CD4-positive, alpha-beta T cell (primary cell): ENCODE results near the gene REEP1. TPM values are rescaled to one million over a fixed set of nuclear protein-coding genes. Genes with fewer than 3 reads are reported as not detected.

Experiments
- ATAC-seq: fragments of 200-7000 bp; cut with Tn5 transposase; one replicate; pipeline ENCODE4 v1.10.0; 2022; ENCODE audit warnings: mild to moderate bottlenecking; ENCODE audit not compliant: poor library complexity
- CTCF ChIA-PET: fragments of 350-600 bp; sonication (Branson Sonifier 250); formaldehyde crosslinking; loops from one replicate; lab custom pipeline; 2021; ENCODE audit warnings: antibody characterized with exemption, inconsistent platforms; lab: Charles Lee
- POLR2A ChIA-PET: fragments of 350-600 bp; sonication (Branson Sonifier 250); formaldehyde crosslinking; loops from one replicate; lab custom pipeline; 2021; ENCODE audit warnings: antibody characterized with exemption, inconsistent platforms; lab: Charles Lee
- DNase-seq, 14 experiments: peaks; one replicate each; pipeline ENCODE4 v3.0.0-alpha.2; 2013 to 2020; ENCODE audit warnings: mixed read lengths in 2 of 14
- H3K27ac ChIP-seq, 2 donors: one replicate each; pipeline versions ENCODE4 v1.5.1 to v1.7.0; 2013; ENCODE audit warnings: low read length in 2 of 2, low read depth in 1 of 2, mild to moderate bottlenecking in 1 of 2
- H3K27me3 ChIP-seq, 2 experiments: 1 replicate in 1 of 2; 2 replicates in 1 of 2; pipeline versions ENCODE4 v1.6.1 to v1.7.0; 2013; ENCODE audit warnings: low read length in 2 of 2, control low read depth in 1 of 2, mild to moderate bottlenecking in 1 of 2, moderate library complexity in 1 of 2; ENCODE audit not compliant: insufficient read depth in 2 of 2, control insufficient read depth in 1 of 2
- H3K36me3 ChIP-seq: one replicate; pipeline ENCODE4 v1.6.1; 2013; ENCODE audit warnings: low read length, control low read depth; ENCODE audit not compliant: insufficient read depth
- H3K4me1 ChIP-seq: one replicate; pipeline ENCODE4 v1.6.1; 2013; ENCODE audit warnings: low read length, control low read depth; ENCODE audit not compliant: insufficient read depth
- H3K4me3 ChIP-seq: one replicate; pipeline ENCODE4 v1.5.1; 2013; ENCODE audit warnings: mild to moderate bottlenecking, low read length, moderate library complexity
- H3K9me3 ChIP-seq, 2 experiments: 1 replicate in 1 of 2; 2 replicates in 1 of 2; pipeline versions ENCODE4 v1.6.1 to v1.7.0; 2013; ENCODE audit warnings: low read length in 2 of 2, mild to moderate bottlenecking in 2 of 2, control low read depth in 1 of 2, moderate library complexity in 1 of 2; ENCODE audit not compliant: control insufficient read depth in 1 of 2, insufficient read depth in 1 of 2
- H3K27ac Mint-ChIP-seq: one replicate; pipeline ENCODE4 v1.8.0; 2020; ENCODE audit warnings: mixed read lengths
- H3K27me3 Mint-ChIP-seq: one replicate; pipeline ENCODE4 v1.8.0; 2021; ENCODE audit warnings: mixed read lengths
- H3K36me3 Mint-ChIP-seq: one replicate; pipeline ENCODE4 v1.8.0; 2021; ENCODE audit warnings: low read depth, mixed read lengths
- H3K4me1 Mint-ChIP-seq: one replicate; pipeline ENCODE4 v1.8.0; 2021; ENCODE audit warnings: low read depth, mixed read lengths
- H3K4me3 Mint-ChIP-seq: one replicate; pipeline ENCODE4 v1.8.0; 2020; ENCODE audit warnings: mild to moderate bottlenecking, mixed read lengths
- H3K9me3 Mint-ChIP-seq: one replicate; pipeline ENCODE4 v1.8.0; 2020; ENCODE audit warnings: mixed read lengths
- intact Hi-C, 2 experiments: fragments of 100-400 bp; cut with DNase I in 1 of 2; cut with micrococcal nuclease in 1 of 2; formaldehyde crosslinking; loops; one replicate each; pipeline versions ENCODE4 v1.15.1 to v1.9.0; 2023 to 2025; cut with DNase I, micrococcal nuclease
- total RNA-seq, 174 experiments: library from RNA in 2 of 174; stranded (reverse) in 2 of 174; gene quantifications; one replicate each; pipeline ENCODE4 v1.2.3 and lab custom pipeline; 2021 to 2026
- TF ChIP-seq, protein P1 (sequence below): fragments of 200-600 bp; IDR thresholded peaks from one replicate; pipeline ENCODE4 v1.8.0; 2022; ENCODE audit warnings: antibody characterized with exemption, mild to moderate bottlenecking

Gene REEP1
- total RNA-seq, 2 experiments from 2014 or later: not detected

DNA sequence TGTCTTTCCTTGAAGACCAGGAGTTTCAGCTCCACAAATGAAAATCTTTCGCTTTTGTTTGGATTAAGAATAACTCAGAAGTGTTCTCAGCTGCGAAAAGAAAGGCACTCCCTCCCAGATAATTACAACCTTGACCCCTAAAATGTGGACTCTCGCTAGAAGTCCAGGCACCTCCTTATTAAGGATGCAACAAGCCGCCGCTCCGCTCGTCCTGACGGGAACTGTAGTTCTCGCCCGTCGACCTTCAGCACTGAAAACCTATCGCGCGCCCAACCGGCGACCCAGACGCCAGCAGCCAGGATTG is 142.7 kb downstream of the REEP1 start:
- ChIA-PET CTCF (interaction anchor here (3.0 kb wide), 1 partner anchor 9 kb away, joined by 14 read pairs; no protein-coding TSS in a partner anchor), POLR2A (interaction anchor here (1.0 to 7.0 kb wide), 7 partner anchors 9 to 1225 kb away, joined by 3 to 80 read pairs (median 4); partner anchors contain the start of genes KDM3A, POLR1A and PTCD3)
- peak overlapping the region; percentile 89 for H3K4me3 Mint-ChIP-seq
- H3K9me3 Mint-ChIP-seq: no peaks in the 10 kb centered on the region
- DNase-seq (no peak), ATAC-seq (no peak)
- intact Hi-C loops: loop anchor here (2.0 to 10.0 kb wide), 6 partner anchors 90 to 1860 kb away; partner anchors contain the start of genes CHMP3 (in 1 of the 2), KDM3A (in 1 of the 2), KRCC1 (in 1 of the 2) and POLR1A (in 1 of the 2)
- peaks cover 40% of the 10 kb centered on the region for H3K36me3 Mint-ChIP-seq
- peaks cover 46% of the 10 kb centered on the region for H3K4me1 ChIP-seq
- H3K9me3 ChIP-seq: no peaks in the 10 kb centered on the region
- H3K4me1 Mint-ChIP-seq: peaks cover 71% of the 10 kb centered on the region
- no peaks in the 10 kb centered on the region for H3K27me3 Mint-ChIP-seq
- no peaks in the 10 kb centered on the region for H3K27me3 ChIP-seq
- TF ChIP-seq, protein P1, sequence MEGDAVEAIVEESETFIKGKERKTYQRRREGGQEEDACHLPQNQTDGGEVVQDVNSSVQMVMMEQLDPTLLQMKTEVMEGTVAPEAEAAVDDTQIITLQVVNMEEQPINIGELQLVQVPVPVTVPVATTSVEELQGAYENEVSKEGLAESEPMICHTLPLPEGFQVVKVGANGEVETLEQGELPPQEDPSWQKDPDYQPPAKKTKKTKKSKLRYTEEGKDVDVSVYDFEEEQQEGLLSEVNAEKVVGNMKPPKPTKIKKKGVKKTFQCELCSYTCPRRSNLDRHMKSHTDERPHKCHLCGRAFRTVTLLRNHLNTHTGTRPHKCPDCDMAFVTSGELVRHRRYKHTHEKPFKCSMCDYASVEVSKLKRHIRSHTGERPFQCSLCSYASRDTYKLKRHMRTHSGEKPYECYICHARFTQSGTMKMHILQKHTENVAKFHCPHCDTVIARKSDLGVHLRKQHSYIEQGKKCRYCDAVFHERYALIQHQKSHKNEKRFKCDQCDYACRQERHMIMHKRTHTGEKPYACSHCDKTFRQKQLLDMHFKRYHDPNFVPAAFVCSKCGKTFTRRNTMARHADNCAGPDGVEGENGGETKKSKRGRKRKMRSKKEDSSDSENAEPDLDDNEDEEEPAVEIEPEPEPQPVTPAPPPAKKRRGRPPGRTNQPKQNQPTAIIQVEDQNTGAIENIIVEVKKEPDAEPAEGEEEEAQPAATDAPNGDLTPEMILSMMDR: no peak
- H3K36me3 ChIP-seq: peaks cover 11% of the 10 kb centered on the region
- peak overlapping the region; percentile 85 for H3K27ac Mint-ChIP-seq
- peak overlapping the region; percentile 87 for H3K4me3 ChIP-seq
- H3K27ac ChIP-seq: peak overlapping the region; percentile 96 to 98

DNA sequence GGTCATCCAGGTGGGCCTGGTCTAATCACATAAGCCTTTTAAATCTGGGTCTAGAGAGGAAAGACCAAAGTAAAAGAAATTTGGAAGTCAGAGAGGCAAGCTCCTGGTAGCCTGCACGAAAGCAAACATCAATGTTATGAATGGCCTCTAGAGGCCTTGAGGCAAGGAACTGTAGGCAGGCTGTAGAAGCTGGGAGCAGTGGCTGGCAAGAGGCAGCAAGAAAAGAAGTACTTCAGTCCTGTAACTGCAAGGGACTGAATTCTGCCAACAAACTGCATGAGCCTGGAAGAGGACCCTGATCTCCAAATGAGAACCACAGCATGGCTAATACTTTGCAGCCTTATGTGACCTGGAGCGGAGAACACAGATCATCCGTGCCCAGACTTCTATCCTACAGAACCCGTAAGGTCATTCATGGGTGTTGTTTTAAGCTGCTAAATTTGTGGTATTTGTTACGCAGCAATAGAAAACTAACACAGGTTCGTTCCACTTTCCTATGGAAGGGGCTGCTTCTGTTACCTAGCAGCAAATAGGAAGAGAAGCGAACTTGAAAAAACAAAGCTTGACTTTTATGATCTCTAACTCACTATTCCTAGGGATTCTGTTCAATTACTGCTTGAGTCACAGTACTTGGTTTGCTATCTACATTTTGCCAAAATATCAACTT is 143.4 kb downstream of the REEP1 start:
- peak overlapping the region; percentile 89 for H3K4me3 Mint-ChIP-seq
- no peaks in the 10 kb centered on the region for H3K27me3 Mint-ChIP-seq
- H3K4me3 ChIP-seq: peak overlapping the region; percentile 87
- TF ChIP-seq, protein P1: no peak
- H3K9me3 ChIP-seq: no peaks in the 10 kb centered on the region
- intact Hi-C loops: loop anchor here in 1 of 2 experiments (2.0 to 10.0 kb wide), 3 partner anchors 89 to 1861 kb away; partner anchors contain the start of genes CHMP3, KRCC1 and POLR1A
- peak overlapping the region; percentile 85 for H3K27ac Mint-ChIP-seq
- CTCF ChIA-PET: interaction anchor here (0.9 to 3.0 kb wide), 2 partner anchors 9 to 11 kb away, joined by 3 to 14 read pairs; no protein-coding TSS in a partner anchor
- no peaks in the 10 kb centered on the region for H3K9me3 Mint-ChIP-seq
- DNase-seq (peak in 1 of 14 experiments; percentile 25), ATAC-seq (no peak)
- peaks cover 49% of the 10 kb centered on the region for H3K4me1 ChIP-seq
- peaks cover 40% of the 10 kb centered on the region for H3K36me3 Mint-ChIP-seq
- peaks cover 70% of the 10 kb centered on the region for H3K4me1 Mint-ChIP-seq
- peak overlapping the region; percentile 96 to 98 for H3K27ac ChIP-seq
- no peaks in the 10 kb centered on the region for H3K27me3 ChIP-seq
- peaks cover 11% of the 10 kb centered on the region for H3K36me3 ChIP-seq
- POLR2A ChIA-PET: interaction anchor here (1.2 to 7.0 kb wide), 5 partner anchors 8 to 1224 kb away, joined by 3 to 80 read pairs (median 14); partner anchors contain the start of genes KDM3A, POLR1A and PTCD3

DNA sequence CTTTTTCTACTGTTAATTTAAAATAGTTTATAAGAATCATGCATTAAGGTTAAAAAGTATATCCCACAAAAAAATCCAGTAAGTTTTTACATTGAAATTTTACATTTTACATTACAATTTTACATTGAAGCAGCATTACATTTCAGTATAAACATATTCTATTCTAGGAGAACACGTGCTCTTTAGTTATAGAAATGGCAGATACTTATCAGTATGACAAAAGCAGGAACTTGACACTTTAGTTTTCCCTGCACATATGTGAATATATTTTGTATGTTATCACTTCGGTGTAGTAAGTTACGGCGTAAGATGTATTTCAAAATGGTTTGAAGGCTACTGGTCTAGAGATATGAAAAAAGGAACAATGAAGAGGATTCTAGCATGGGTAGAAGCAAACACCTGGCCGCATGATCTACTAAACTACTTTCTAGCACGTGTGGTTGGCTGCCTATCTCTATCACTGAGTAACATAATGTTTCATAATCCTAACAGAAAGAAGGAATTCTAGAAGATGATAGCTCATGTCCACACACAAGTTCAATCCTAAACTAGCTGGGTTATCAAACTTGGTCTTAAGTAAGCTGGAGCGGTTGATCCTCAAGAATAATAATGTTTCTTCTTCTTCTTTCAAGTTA is 147.5 kb downstream of the REEP1 start:
- CTCF ChIA-PET: no interaction called here
- H3K27ac ChIP-seq: no peak overlapping the region
- intact Hi-C loops: loop anchor here in 1 of 2 experiments (10.0 kb wide), 2 partner anchors 375 to 1865 kb away; partner anchors contain the start of genes CHMP3 and KRCC1
- no peaks in the 10 kb centered on the region for H3K9me3 ChIP-seq
- H3K4me3 ChIP-seq: no peak overlapping the region
- DNase-seq: no peak
- peaks cover 84% of the 10 kb centered on the region for H3K4me1 Mint-ChIP-seq
- peaks cover 20% of the 10 kb centered on the region for H3K36me3 ChIP-seq
- POLR2A ChIA-PET: no interaction called here
- peaks cover 51% of the 10 kb centered on the region for H3K36me3 Mint-ChIP-seq
- peaks cover 68% of the 10 kb centered on the region for H3K4me1 ChIP-seq
- no peaks in the 10 kb centered on the region for H3K27me3 ChIP-seq
- no peaks in the 10 kb centered on the region for H3K27me3 Mint-ChIP-seq
- H3K27ac Mint-ChIP-seq: peak overlapping the region; percentile 24
- no peaks in the 10 kb centered on the region for H3K9me3 Mint-ChIP-seq
- H3K4me3 Mint-ChIP-seq: peak overlapping the region; percentile 3
- TF ChIP-seq, protein P1: no peak
- ATAC-seq: no peak
